Uterus (tissue), 4 donors: Measurements from ENCODE around the gene NOTCH1. TPM values are rescaled to one million over a fixed set of nuclear protein-coding genes. Genes with fewer than 3 reads are reported as not detected.

ENCODE experiments used
- DNase-seq, 2 donors: peaks; one replicate each; pipeline ENCODE4 v3.0.0-alpha.2; 2019 to 2020
- H3K27ac ChIP-seq, 2 donors: fragments of 200-600 bp; sonication (generic); 1 replicate in 1 of 2; 2 replicates in 1 of 2; pipeline ENCODE4 v1.5.1; 2016 to 2018
- H3K27me3 ChIP-seq, 2 donors: fragments of 200-600 bp; sonication (generic); one replicate each; pipeline ENCODE4 v1.5.1; 2018 to 2019; ENCODE audit warnings: control low read depth in 1 of 2
- H3K36me3 ChIP-seq, 2 donors: fragments of 200-600 bp; sonication (generic); one replicate each; pipeline ENCODE4 v1.5.1; 2019; ENCODE audit warnings: control low read depth in 1 of 2
- H3K4me1 ChIP-seq, 2 donors: fragments of 200-600 bp; sonication (generic); one replicate each; pipeline ENCODE4 v1.5.1; 2018 to 2019; ENCODE audit warnings: control low read depth in 1 of 2
- H3K4me3 ChIP-seq, 2 donors: fragments of 200-600 bp; sonication (generic); 1 replicate in 1 of 2; 2 replicates in 1 of 2; pipeline ENCODE4 v1.5.1; 2018 to 2019; ENCODE audit warnings: mild to moderate bottlenecking in 1 of 2
- H3K9me3 ChIP-seq, 2 donors: fragments of 200-600 bp; sonication (generic); one replicate each; pipeline ENCODE4 v1.5.1; 2019; ENCODE audit warnings: control low read depth in 1 of 2
- CTCF ChIP-seq, 4 experiments: fragments of 200-600 bp in 2 of 4; fragments of 450-650 bp in 2 of 4; sonication (generic) in 2 of 4; IDR thresholded peaks; one replicate each; pipeline ENCODE4 v1.5.1; 2016 to 2019; ENCODE audit warnings: antibody characterized with exemption in 4 of 4, mild to moderate bottlenecking in 2 of 4, moderate library complexity in 1 of 4
- intact Hi-C: fragments of 100-400 bp; cut with DNase I; formaldehyde crosslinking; loops from one replicate; pipeline ENCODE4 v1.15.1; 2023; ENCODE audit warnings: low total_unique reads
- microRNA-seq: library from miRNA; unstranded; fragments of <30 nt; microRNA quantifications from one replicate; pipeline ENCODE4, GENCODE V29; 2016; ENCODE audit warnings: borderline microRNAs expressed, borderline replicate concordance
- small RNA-seq: library from RNA; depleted of rRNA; stranded (forward); fragments of <200 nt; gene quantifications from one replicate; pipeline ENCODE3, GENCODE V24; 2016
- total RNA-seq, 4 donors: library from RNA; depleted of rRNA in 3 of 4; stranded (reverse); fragments of >200 nt in 3 of 4; gene quantifications; one replicate each; pipeline versions ENCODE4 v1.1.0 to v1.2.4, GENCODE V29; 2014 to 2023
- donor health status: DM: yes; HTN: yes; CAD: no.

Gene NOTCH1
- total RNA-seq, 4 donors from 2014 or later, result 19.7 to 109 (median 35.6) TPM

GRCh38 chr9:136447173-136447778 is 98.6 kb downstream of the NOTCH1 start:
- Histone ChIP-seq H3K27me3 (no peaks in the 10 kb centered on the region), H3K27ac (no peak overlapping the region), H3K9me3 (no peaks in the 10 kb centered on the region), H3K36me3 (no peaks in the 10 kb centered on the region), H3K4me3 (no peak overlapping the region), H3K4me1 (no peaks in the 10 kb centered on the region)
- intact Hi-C loops, result no loop called here
- TF ChIP-seq CTCF (IDR thresholded peaks at IDR 0.05), result no peak
- no peak for DNase-seq

GRCh38 chr9:136445799-136446198 is 100.0 kb downstream of the NOTCH1 start:
- DNase-seq, result no peak
- Histone ChIP-seq H3K36me3 (no peaks in the 10 kb centered on the region), H3K27ac (no peak overlapping the region), H3K4me3 (no peak overlapping the region), H3K27me3 (no peaks in the 10 kb centered on the region), H3K9me3 (no peaks in the 10 kb centered on the region), H3K4me1 (no peaks in the 10 kb centered on the region)
- TF ChIP-seq CTCF (IDR thresholded peaks at IDR 0.05), result no peak
- intact Hi-C loops, result no loop called here

Small RNA genes within 50 kb of the gene (microRNA-seq; reads per million reads assigned to microRNA genes)
- gene MIR4673 (not detected), gene MIR4674 (not detected)

Small RNA genes within 50 kb of the gene (small RNA-seq; reads per million reads assigned to genes)
- not detected for gene MIR4673
- gene MIR4674, result not detected

Other genes starting within 250 kb of the NOTCH1 start
- gene CCDC187, start 242.0 kb downstream of the NOTCH1 start, total RNA-seq, result 1 to 10 TPM in 2 of 4 donors, under 1 TPM in 2; 0.27 to 5.1 (median 2.2) TPM
- 10 to 100 TPM in 2 of 4 donors, 1 to 10 TPM in 2; 4.4 to 43.6 (median 24.1) TPM for gene GPSM1, start 218.5 kb downstream of the NOTCH1 start, total RNA-seq
- gene DNLZ, start 182.3 kb downstream of the NOTCH1 start, total RNA-seq, result 10 to 100 TPM in 3 of 4 donors, 1 to 10 TPM in 1; 6.8 to 29.4 (median 27.3) TPM
- gene CARD9, start 172.4 kb downstream of the NOTCH1 start, total RNA-seq, result 10 to 100 TPM in 1 of 4 donors, 1 to 10 TPM in 2, under 1 TPM in 1; under 0.01 to 10.6 (median 2.5) TPM
- 10 to 100 TPM in 2 of 4 donors, 1 to 10 TPM in 1, under 1 TPM in 1; 0.51 to 12.5 (median 7.7) TPM for gene SNAPC4, start 145.9 kb downstream of the NOTCH1 start, total RNA-seq
- 10 to 100 TPM; 19.5 to 44.0 (median 21.2) TPM for gene ENTR1, start 135.4 kb downstream of the NOTCH1 start, total RNA-seq
- gene PMPCA, start 135.4 kb downstream of the NOTCH1 start, total RNA-seq, result 10 to 100 TPM in 3 of 4 donors, under 1 TPM in 1; 0.77 to 39.0 (median 29.5) TPM
- gene INPP5E, start 106.2 kb downstream of the NOTCH1 start, total RNA-seq, result 10 to 100 TPM in 2 of 4 donors, 1 to 10 TPM in 2; 6.7 to 19.7 (median 11.2) TPM
- 10 to 100 TPM; 18.8 to 73.2 (median 35.1) TPM for gene SEC16A, start 63.0 kb downstream of the NOTCH1 start, total RNA-seq
- 1,000 to 10,000 TPM in 1 of 4 donors, 100 to 1,000 TPM in 3; 119 to 1,791 (median 307) TPM for gene EGFL7, start 116.9 kb upstream of the NOTCH1 start, total RNA-seq
- gene AGPAT2, start 141.4 kb upstream of the NOTCH1 start, total RNA-seq, result 10 to 100 TPM; 22.7 to 45.1 (median 38.6) TPM
- gene DIPK1B, start 166.5 kb upstream of the NOTCH1 start, total RNA-seq, result 10 to 100 TPM in 3 of 4 donors, 1 to 10 TPM in 1; 3.2 to 26.3 (median 21.0) TPM
- 10 to 100 TPM in 3 of 4 donors, under 1 TPM in 1; 0.55 to 81.4 (median 20.4) TPM for gene LCN10, start 196.9 kb upstream of the NOTCH1 start, total RNA-seq
- gene LCN6, start 202.5 kb upstream of the NOTCH1 start, total RNA-seq, result 100 to 1,000 TPM in 2 of 4 donors, 10 to 100 TPM in 1, 1 to 10 TPM in 1; 1.2 to 164 (median 89.7) TPM
- gene LCN8, start 212.2 kb upstream of the NOTCH1 start, total RNA-seq, result under 1 TPM in 1 of 4 donors, not detected in 3; 0.27 TPM
- gene LCN15, start 218.5 kb upstream of the NOTCH1 start, total RNA-seq, result not detected
- 10 to 100 TPM in 3 of 4 donors, 1 to 10 TPM in 1; 3.5 to 48.9 (median 32.0) TPM for gene TMEM141, start 245.3 kb upstream of the NOTCH1 start, total RNA-seq